Activated CD8-positive, alpha-beta T cell treated with anti-CD3 and anti-CD28 coated beads for 36 hours (primary cell): ENCODE data around the gene PGAP6. TPM values are rescaled to one million over a fixed set of nuclear protein-coding genes. Genes with fewer than 3 reads are reported as not detected.
"Not testable (repeated sequence)": the region's sequence is repeated elsewhere in the genome, so short reads cannot be mapped to it uniquely, and the experiment has no call there.

Experiments
- ATAC-seq: fragments of 200-7000 bp; cut with Tn5 transposase; one replicate; pipeline ENCODE4 v1.10.0; 2021; ENCODE audit warnings: mild to moderate bottlenecking, moderate library complexity
- CTCF ChIA-PET: fragments of 350-600 bp; sonication (Branson Sonifier 250); formaldehyde crosslinking; loops from one replicate; lab custom pipeline; 2021; ENCODE audit warnings: antibody characterized with exemption; lab: Charles Lee
- POLR2A ChIA-PET: fragments of 350-600 bp; sonication (Branson Sonifier 250); formaldehyde crosslinking; loops from one replicate; lab custom pipeline; 2021; ENCODE audit warnings: antibody characterized with exemption; lab: Charles Lee
- DNase-seq: peaks from one replicate; pipeline ENCODE4 v3.0.0-alpha.2; 2020
- H3K27ac Mint-ChIP-seq: one replicate; pipeline ENCODE4 v1.8.0; 2021; ENCODE audit warnings: mild to moderate bottlenecking, mixed read lengths
- H3K27me3 Mint-ChIP-seq: one replicate; pipeline ENCODE4 v1.8.0; 2021; ENCODE audit warnings: mixed read lengths
- H3K36me3 Mint-ChIP-seq: one replicate; pipeline ENCODE4 v1.8.0; 2021; ENCODE audit warnings: low read depth, mixed read lengths
- H3K4me1 Mint-ChIP-seq: one replicate; pipeline ENCODE4 v1.8.0; 2021; ENCODE audit warnings: low read depth, mixed read lengths
- H3K4me3 Mint-ChIP-seq: one replicate; pipeline ENCODE4 v1.8.0; 2021; ENCODE audit warnings: mild to moderate bottlenecking, moderate library complexity, mixed read lengths
- H3K9me3 Mint-ChIP-seq: one replicate; pipeline ENCODE4 v1.8.0; 2021; ENCODE audit warnings: mixed read lengths
- CTCF ChIP-seq: fragments of 200-600 bp; IDR thresholded peaks from one replicate; pipeline ENCODE4 v1.8.0; 2022; ENCODE audit warnings: antibody characterized with exemption, mild to moderate bottlenecking
- intact Hi-C: fragments of 100-400 bp; cut with micrococcal nuclease; formaldehyde crosslinking; loops from one replicate; pipeline ENCODE4 v1.10.0; 2022
- total RNA-seq, 2 experiments: library from RNA; stranded (reverse); gene quantifications; one replicate each; pipeline ENCODE4 v1.2.3, GENCODE V29; 2021

Gene PGAP6
- total RNA-seq, 2 experiments from 2014 or later = 21.9 to 24.8 TPM

GRCh38 chr16:362702-362999 lies 19.1 kb downstream of the PGAP6 start:
- POLR2A ChIA-PET = interaction anchor here (0.9 kb wide), 1 partner anchor 134 kb away, joined by 5 read pairs; no protein-coding TSS in a partner anchor

GRCh38 chr16:361872-362701 lies 19.7 kb downstream of the PGAP6 start:
- TF ChIP-seq CTCF = peak; percentile 86
- ATAC-seq (peak; percentile 93), DNase-seq (peak; percentile 84)
- CTCF ChIA-PET = interaction anchor here (0.5 to 2.4 kb wide), 28 partner anchors 9 to 296 kb away, joined by 3 to 20 read pairs (median 4); partner anchors contain the start of genes FAM234A, LUC7L and MRPL28
- H3K27me3 Mint-ChIP-seq = no peaks in the 10 kb centered on the region
- H3K4me3 Mint-ChIP-seq = no peak overlapping the region
- no peak overlapping the region for H3K27ac Mint-ChIP-seq
- POLR2A ChIA-PET = interaction anchor here (0.9 to 1.3 kb wide), 3 partner anchors 10 to 245 kb away, joined by 3 to 5 read pairs (median 3); partner anchors contain the start of gene AXIN1
- peaks cover 2% of the 10 kb centered on the region for H3K36me3 Mint-ChIP-seq
- intact Hi-C loops = no loop called here
- no peaks in the 10 kb centered on the region for H3K9me3 Mint-ChIP-seq
- peaks cover 6% of the 10 kb centered on the region for H3K4me1 Mint-ChIP-seq

More at GRCh38 chr16:362702-362999, 19.1 kb downstream of the PGAP6 start:
- H3K27me3 Mint-ChIP-seq, H3K27ac Mint-ChIP-seq, H3K9me3 Mint-ChIP-seq, H3K4me1 Mint-ChIP-seq, H3K36me3 Mint-ChIP-seq, H3K4me3 Mint-ChIP-seq, intact Hi-C loops, ATAC-seq, DNase-seq: not testable (repeated sequence)
- TF ChIP-seq CTCF = peak; percentile 3
- CTCF ChIA-PET = interaction anchor here (0.7 to 2.4 kb wide), 24 partner anchors 8 to 297 kb away, joined by 3 to 20 read pairs (median 4); partner anchors contain the start of genes FAM234A, LUC7L and MRPL28

- H3K4me3 Mint-ChIP-seq = no peak overlapping the region
- ChIA-PET POLR2A (interaction anchor here (1.2 to 1.3 kb wide), 2 partner anchors 9 to 244 kb away, joined by 3 read pairs; partner anchors contain the start of gene AXIN1), CTCF (interaction anchor here (0.5 to 2.4 kb wide), 16 partner anchors 9 to 296 kb away, joined by 3 to 20 read pairs (median 6); partner anchors contain the start of genes FAM234A, LUC7L and MRPL28)
- no peaks in the 10 kb centered on the region for H3K27me3 Mint-ChIP-seq
- no peak for TF ChIP-seq CTCF
- ATAC-seq (no peak), DNase-seq (no peak)
- no peak overlapping the region for H3K27ac Mint-ChIP-seq
- no peaks in the 10 kb centered on the region for H3K36me3 Mint-ChIP-seq
- H3K4me1 Mint-ChIP-seq = peaks cover 6% of the 10 kb centered on the region
- intact Hi-C loops = no loop called here
- no peaks in the 10 kb centered on the region for H3K9me3 Mint-ChIP-seq
These were observed 20.4 kb downstream of the PGAP6 start for GRCh38 chr16:361341-361871.

DNA sequence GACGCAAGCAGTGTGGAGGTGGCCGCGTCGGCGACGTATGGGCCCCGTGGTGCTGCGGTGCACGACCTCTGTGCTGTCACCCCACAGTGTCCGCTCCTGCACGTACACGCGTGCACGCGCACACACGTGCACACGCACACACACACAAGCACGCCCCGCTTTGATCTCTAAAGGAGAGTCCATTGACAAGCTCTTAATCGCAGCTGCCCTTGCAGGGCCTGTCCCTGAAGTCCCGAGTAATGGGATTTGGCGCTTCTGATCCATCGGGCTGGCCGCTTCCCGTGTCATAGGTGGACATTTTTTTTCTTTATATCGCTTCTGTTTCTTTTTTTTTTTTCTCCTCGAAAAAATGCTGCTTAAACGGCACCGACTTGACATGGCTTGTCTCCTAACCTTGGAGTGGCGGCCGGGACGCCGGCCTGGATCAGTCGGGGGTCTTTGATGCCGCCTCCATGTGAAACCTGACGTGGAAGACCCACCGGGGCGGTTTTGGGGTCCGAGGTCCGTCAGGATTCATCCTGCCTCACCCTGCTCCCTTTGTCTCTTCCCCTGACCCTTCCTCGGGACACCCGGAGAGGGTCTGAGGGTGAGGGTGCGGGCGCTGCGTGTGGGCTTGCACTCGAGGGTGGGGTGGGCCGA lies 21.0 kb downstream of the PGAP6 start:
- TF ChIP-seq CTCF = no peak
- Mint-ChIP-seq H3K9me3 (no peaks in the 10 kb centered on the region), H3K27me3 (no peaks in the 10 kb centered on the region), H3K4me3 (no peak overlapping the region), H3K27ac (no peak overlapping the region), H3K36me3 (no peaks in the 10 kb centered on the region), H3K4me1 (peaks cover 6% of the 10 kb centered on the region)
- POLR2A ChIA-PET = interaction anchor here (1.2 to 1.3 kb wide), 2 partner anchors 8 to 243 kb away, joined by 3 read pairs; partner anchors contain the start of gene AXIN1
- DNase-seq (no peak), ATAC-seq (no peak)
- intact Hi-C loops = no loop called here
- CTCF ChIA-PET = interaction anchor here (1.1 to 2.3 kb wide), 6 partner anchors 126 to 290 kb away, joined by 4 to 18 read pairs (median 10); partner anchors contain the start of genes FAM234A and LUC7L
